ENCODE results near the gene ASB15.
"Not testable (repeated sequence)": the region's sequence is repeated elsewhere in the genome, so short reads cannot be mapped to it uniquely, and the experiment has no call there.

ASB15 gene

DNA sequence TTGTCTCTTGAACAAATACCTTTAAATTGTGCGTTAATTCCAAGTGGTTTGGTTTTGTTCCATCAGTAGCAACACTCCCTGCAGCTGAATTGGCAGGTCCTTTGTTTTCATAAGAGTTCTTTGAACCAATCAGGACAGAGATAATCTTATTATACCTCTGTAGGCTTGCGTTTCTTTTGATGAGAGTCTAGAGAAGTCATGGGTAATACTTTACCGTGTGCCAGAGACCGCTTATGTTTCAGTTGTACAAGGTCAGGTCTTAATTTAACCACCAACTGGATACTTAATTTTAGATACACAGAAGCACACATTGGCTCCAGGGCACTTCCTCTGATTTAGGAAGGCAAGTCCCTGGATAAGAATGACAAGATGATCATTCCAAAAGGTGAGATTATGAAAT lies at the start of gene ASB15:
Gene ASB15 (plus strand): TSS at position 292 of the 400 bp plus-strand sequence. CDS start 12,682 bp downstream, outside the sequence.
- no peak for DNase-seq

DNA sequence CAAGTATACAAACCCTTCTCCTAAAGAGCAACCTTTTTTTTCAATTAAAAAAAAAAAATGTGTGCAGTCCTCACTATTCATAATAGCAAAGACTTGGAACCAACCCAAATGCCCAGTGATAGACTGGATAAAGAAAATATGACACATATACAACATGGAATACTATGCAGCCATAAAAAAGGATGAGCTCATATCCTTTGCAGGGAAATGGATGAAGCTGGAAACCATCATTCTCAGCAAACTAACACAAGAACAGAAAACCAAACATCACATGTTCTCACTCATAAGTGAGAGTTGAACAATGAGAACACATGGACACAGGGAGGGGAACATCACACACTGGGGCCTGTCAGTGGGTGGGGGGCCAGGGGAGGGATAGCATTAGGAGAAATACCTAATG lies 49.5 kb upstream of the ASB15 start:
- DNase-seq = not testable (repeated sequence)

GRCh38 chr7:123552641-123553040 lies 49.0 kb upstream of the ASB15 start:
- DNase-seq = no peak

- DNase-seq = no peak
These were observed 48.5 kb upstream of the ASB15 start for GRCh38 chr7:123553159-123553558.

GRCh38 chr7:123555484-123555883 lies 46.1 kb upstream of the ASB15 start:
- no peak for DNase-seq

GRCh38 chr7:123557016-123557397 lies 44.6 kb upstream of the ASB15 start:
- no peak for DNase-seq

DNA sequence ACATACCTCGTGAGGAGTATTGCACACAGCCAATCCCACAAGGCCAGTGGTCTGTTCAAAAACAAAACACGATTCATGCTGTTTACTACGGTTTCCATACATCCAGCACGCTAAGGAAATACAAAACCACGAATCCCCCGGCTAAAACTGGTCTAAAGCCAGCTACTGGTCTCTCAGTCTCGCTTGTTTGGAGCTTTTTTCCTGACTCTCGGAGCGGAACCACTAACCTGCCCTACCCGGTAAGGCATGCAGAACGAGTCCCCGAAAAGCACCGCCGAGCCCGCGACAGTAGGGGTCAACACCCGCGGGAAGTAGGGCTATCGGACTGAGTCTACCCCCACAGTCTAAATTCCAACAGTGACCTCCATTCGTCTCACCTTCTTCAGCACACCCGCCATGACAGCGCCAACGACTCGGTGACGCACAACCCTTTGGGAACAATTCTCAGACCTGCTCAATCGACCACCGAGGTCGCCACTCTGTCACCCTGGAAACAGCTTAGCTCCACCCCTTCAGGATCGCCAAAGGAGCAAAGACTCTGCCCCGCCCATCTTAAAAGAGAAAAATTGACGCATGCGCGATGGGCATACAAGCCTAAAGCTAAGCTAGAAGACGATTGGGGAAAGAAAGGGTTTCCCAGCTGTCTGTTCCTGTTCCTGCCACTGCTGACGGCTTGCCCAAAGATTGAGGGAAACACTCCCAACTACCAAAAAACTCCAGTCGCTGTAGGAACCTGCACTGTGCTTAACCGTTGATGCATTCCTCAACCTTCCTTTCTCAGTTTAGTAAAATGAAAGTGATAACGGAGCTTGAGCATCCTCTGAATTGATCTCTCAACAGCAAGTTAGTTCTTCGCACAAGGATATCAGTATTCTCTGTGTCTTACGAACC lies 44.0 kb upstream of the ASB15 start, which contains the start of gene NDUFA5:
Gene NDUFA5 (minus strand): TSS at position 421 of the 891 bp plus-strand sequence. CDS start 23 bp downstream, at position 398.
- DNase-seq = peak; percentile 97

DNA sequence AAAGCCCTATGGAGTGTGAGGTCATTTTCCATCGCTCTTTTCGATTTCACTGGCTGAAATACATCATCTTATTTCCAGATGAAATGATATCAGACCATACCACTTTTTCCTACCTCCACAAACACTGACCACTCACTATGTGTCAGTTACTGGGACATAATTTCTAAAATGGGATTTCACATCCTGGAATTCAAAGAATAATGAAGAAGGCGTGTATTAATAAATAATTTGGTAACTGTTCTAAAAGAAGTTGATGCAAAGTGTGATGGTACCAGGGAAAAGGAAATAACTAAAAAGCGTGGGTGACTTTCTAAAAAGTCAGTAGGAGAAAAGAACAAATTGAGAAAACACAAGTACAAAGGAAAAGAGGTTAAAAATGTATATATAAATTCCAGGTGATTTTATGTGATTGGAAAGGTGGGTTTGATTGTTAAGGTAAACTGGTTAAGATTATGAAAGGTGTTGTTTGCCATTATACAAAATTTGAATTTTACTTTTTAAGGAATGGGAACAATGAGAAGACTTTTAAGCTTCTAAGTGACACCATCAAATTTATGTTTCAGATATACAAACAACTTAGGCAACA lies 43.2 kb upstream of the ASB15 start:
- DNase-seq = no peak

- DNase-seq = no peak
These were observed 39.5 kb upstream of the ASB15 start for GRCh38 chr7:123562121-123562520.

- no peak for DNase-seq
These were observed 32.1 kb upstream of the ASB15 start for GRCh38 chr7:123569352-123570010.

GRCh38 chr7:123570390-123571182 lies 31.0 kb upstream of the ASB15 start:
- no peak for DNase-seq

DNA sequence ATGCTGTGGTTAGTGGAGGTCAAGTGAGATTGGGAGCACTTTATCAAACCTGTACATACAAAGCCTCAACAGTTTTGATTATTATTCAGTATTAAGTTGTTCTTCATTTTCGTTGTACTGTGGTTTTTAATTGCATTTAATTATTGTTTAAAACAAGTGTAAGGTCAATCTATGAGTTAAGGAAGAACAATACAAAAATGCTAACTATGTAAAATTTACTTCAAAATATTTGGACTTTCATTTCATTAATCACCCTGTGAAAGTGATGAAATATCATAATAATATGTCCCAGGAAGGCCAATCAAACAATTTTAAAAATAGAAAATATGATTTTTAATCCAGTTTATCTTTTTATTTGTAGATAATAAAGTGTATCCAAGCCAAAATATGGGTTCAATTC lies 30.4 kb upstream of the ASB15 start:
- no peak for DNase-seq

DNA sequence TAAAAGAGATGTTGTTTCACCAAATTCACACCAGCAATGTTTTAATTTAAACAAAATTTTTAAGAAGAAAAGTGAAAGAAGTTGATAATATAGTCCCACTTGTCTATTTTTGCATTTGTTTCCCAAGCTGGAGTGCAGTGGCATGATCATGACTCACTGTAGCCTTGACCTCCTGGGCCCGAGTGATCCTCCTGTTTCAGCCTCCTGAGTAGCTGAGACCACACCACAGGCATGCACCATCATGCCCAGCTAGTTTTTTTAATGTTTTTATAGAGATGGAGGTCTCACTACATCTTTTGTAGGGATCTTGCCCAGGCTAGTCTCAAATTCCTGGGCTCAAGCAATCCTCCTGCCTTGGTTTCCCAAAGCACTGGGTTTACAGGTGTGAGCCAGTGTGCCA lies 29.9 kb upstream of the ASB15 start:
- no peak for DNase-seq

- no peak for DNase-seq
These were observed 28.3 kb upstream of the ASB15 start for GRCh38 chr7:123573341-123573740.

DNA sequence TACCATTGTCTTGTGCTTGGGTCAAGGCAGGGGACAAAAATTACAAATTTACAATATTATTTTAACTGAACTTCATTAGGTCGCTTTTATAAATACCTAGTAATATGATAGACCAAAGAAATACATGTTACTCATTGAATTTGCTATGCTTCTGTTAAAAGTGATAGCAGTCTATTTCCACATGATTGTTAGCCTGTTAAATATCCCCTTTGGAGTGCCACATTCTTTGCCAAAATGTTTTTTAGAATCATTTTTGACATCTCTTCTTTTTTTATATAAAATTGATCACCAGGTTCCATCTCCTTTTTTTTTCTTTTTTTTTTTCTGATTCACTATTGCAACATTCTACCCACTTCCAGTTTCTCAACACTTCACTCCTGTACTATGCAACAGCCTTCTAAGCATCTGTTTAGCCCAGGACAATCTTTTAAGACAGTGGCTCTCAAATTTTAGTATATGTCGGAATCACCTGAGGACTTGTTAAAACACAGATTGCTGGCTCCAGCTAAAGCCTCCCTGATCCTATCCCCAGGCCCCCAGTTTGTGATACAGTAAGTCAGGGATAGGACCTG lies 27.6 kb upstream of the ASB15 start:
- no peak for DNase-seq

DNA sequence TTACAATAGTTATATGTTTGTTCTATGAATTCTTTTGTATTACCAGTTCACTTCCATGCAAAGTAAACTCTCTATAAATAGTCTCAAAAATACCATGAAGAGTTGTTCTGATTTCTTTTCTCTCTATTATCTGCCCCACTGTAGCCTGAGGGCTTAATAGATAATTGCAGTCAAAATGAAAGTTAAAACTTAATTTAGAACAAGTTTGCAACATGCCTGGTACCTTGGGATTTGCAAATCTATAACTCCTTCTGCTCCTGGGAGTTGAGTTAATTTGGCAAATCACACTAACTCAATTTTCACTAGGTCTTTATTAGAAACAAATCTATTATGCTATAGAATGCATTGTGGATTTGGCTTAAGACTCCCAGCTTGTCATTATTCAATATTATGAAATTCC lies 22.2 kb upstream of the ASB15 start:
- DNase-seq = no peak

DNA sequence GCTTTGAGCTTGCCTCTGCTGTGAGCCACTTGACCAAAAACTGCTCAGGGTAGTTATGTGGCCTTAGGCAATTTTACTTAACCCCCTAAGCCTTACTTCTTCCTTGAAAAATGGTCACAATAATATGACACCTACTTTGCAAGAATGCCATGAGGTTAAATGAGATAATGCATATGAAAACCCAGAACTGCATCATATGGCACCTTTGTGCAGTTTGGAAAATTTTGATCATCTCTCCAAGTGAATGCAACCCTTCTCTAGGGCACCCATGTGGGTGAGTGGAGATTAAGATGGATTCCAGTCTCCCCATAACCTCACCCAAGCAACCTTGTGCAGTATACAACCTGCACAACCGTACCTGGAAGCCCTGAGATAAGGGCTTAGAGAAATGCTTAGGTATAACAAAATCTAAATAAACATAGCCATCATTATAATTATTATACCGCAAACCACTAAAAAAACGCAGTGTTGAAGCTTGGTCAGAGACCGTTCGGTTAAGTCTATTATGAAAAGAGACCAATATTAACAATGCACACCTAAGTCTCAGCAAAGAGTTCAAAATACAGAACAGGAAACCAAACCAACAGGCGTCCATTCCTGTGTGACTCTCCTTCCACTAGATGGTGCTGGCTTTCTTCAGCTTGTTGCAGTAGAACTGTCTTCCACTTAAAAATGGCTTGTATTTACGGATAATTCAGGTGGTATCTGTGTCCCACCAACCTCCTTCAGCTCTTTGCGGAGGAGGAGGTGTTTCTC lies 21.0 kb upstream of the ASB15 start:
- DNase-seq = no peak

- DNase-seq = no peak
These were observed 20.5 kb upstream of the ASB15 start for GRCh38 chr7:123581162-123581459.

DNA sequence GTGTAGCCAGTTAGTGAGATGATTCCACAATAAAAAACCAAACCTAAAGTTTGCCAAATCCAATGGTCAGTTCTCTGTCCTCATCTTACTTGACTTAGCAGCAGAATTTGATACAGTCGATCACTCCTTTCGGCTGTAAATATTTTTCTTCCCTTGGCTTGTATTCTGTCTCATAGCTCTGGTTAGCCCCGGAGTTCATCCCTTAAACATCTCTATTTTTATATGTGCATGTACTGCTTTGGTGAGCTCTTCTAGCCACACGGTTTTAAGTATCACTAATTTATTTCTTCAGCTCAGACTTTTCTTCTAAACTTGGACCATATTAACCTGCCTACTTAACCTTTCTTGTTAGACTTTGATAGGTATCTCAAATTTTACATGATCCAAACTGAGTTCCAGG lies 17.8 kb upstream of the ASB15 start:
- no peak for DNase-seq

DNA sequence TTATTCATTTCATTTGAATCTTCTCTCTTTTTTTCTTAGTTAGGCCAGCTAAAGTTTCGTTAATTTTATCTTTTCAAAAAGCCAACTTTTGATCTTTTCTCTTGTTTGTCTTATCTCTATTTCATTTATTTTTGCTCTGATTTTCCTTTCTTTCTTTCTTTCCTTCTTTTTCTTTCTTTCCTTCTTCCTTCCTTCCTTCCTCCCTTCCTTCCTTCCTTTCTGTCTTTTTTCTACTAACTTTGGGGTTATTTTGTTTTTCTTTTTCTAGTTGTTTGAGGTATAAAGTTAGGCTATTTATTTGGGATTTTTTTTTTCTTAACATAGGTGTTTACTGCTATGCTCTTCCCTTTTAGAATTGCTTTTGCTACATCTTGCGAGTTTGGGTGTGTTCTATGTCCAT lies 13.2 kb upstream of the ASB15 start:
- no peak for DNase-seq

GRCh38 chr7:123594813-123595241 lies 6.8 kb upstream of the ASB15 start:
- no peak for DNase-seq

DNA sequence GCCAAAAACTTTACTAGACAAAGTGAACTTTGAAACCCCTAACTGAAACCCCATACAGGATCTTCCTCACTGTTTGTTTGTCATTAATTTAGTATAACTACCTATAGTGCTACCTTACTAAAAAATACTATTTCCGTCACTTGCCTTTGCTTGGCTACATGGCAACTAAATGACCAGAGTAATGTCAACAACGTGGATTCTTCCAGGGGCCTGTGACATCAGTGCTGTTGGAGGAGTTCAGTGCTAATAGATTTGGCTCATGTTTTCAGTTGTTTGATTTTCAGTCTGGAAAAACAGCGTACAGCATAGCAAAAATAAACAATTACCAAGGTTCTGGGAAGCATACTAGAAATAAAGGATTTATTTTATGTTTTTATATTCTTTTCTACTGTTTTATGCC lies 3.0 kb upstream of the ASB15 start:
- no peak for DNase-seq
